SK-N-SH (cell line): ENCODE results near the gene SMNDC1.

Source experiments
- CHD2 ChIP-seq: fragments of 150-350 bp; IDR thresholded peaks from 2 replicates; pipeline ENCODE4 v1.6.1; 2018; ENCODE audit warnings: low read length; ENCODE audit not compliant: partially characterized antibody
- CTCF ChIP-seq: fragments of 200-600 bp; sonication (generic); IDR thresholded peaks from 2 replicates; pipeline ENCODE4 v1.6.1; 2017; ENCODE audit warnings: antibody characterized with exemption, mild to moderate bottlenecking, moderate library complexity
- EP300 ChIP-seq, 2 experiments: IDR thresholded peaks; 2 replicates each; pipeline versions ENCODE4 v1.4.0 to v1.6.1; 2012; ENCODE audit warnings: borderline replicate concordance in 1 of 2, low read depth in 1 of 2, low read length in 1 of 2
- EZH2phosphoT487 ChIP-seq: fragments of 200-600 bp; sonication (generic); IDR thresholded peaks from 2 replicates; pipeline ENCODE4 v1.6.1; 2017; ENCODE audit warnings: low read depth, mixed run types, mild to moderate bottlenecking, antibody characterized with exemption, moderate library complexity, borderline replicate concordance
- MXI1 ChIP-seq: IDR thresholded peaks from 2 replicates; pipeline ENCODE4 v1.6.1; 2012; ENCODE audit warnings: mild to moderate bottlenecking, low read depth, low read length, improper control_type of control experiment
- POLR2AphosphoS5 ChIP-seq: IDR thresholded peaks from 2 replicates; pipeline ENCODE4 v1.6.1; 2012; ENCODE audit warnings: low read depth, low read length
- RAD21 ChIP-seq: IDR thresholded peaks from 2 replicates; pipeline ENCODE4 v1.6.1; 2012; ENCODE audit warnings: mild to moderate bottlenecking, low read length
- SIN3A ChIP-seq: IDR thresholded peaks from 2 replicates; pipeline ENCODE4 v1.6.1; 2012; ENCODE audit warnings: low read depth, mild to moderate bottlenecking, low read length, moderate library complexity, borderline replicate concordance
- USF1 ChIP-seq: IDR thresholded peaks from 2 replicates; pipeline ENCODE4 v1.4.0; 2012; ENCODE audit warnings: low read depth, borderline replicate concordance

DNA sequence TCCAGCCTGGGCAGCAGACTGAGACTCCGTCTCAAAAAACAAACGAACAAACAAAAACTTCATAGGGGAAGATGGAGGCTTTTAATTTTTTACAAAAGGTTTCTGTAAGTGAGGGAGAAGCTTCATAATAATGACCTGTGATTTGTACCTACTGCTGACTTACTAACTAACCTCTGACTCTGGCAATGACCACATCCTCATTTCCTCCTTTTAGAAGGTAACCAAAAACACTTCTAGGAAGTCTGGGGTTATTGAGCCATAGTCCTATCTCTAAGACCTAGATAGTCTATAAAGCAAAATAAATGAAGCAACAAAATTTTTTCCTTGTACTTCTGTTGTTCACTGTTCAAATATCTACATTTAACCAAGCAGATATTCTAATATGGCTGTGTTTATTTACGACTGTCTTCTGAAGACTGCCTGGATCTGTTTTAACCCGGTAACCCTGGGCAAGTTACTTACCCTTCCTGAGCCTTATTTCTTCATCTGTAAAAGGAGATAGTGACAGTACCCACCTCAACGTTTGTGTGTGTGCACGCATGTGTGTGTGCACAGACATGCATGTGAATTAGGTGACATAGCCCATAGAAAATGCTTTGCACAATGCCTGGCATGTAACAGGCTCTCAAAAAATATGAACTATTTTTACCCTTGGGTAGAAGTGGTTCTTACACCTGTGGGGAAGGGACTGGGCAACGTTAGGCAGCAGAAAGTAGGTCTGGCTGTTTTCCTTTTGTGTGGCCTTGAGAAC is 30.8 kb upstream of the SMNDC1 start:
- TF ChIP-seq EZH2phosphoT487, result no peak
- no peak for TF ChIP-seq POLR2AphosphoS5
- TF ChIP-seq MXI1, result no peak
- no peak for TF ChIP-seq CTCF
- no peak for TF ChIP-seq EP300 (IDR thresholded peaks at IDR 0.05; ENCODE audit: borderline replicate concordance in 1 of 2, low read depth in 1 of 2, low read length in 1 of 2)
- no peak for TF ChIP-seq RAD21
- no peak for TF ChIP-seq USF1
- no peak for TF ChIP-seq CHD2
- no peak for TF ChIP-seq SIN3A
